ENCODE results near the gene AP1G1.

- no peak for TF ChIP-seq CTCF (IDR thresholded peaks at IDR 0.05)
- TF ChIP-seq ZFX (IDR thresholded peaks at IDR 0.05; ENCODE audit: borderline replicate concordance), result no peak
Measured at GRCh38 chr16:71811261-71811803, 2.7 kb upstream of the AP1G1 start.
